HG03045 (cell line): ENCODE results near the gene UNC5C.

ENCODE experiments used
- ATAC-seq: cut with Tn5 transposase; IDR thresholded peaks from one replicate; pipeline ENCODE4 v1.9.1; 2021; ENCODE audit warnings: mild to moderate bottlenecking, moderate library complexity; ENCODE audit not compliant: unreplicated experiment

The UNC5C gene

DNA sequence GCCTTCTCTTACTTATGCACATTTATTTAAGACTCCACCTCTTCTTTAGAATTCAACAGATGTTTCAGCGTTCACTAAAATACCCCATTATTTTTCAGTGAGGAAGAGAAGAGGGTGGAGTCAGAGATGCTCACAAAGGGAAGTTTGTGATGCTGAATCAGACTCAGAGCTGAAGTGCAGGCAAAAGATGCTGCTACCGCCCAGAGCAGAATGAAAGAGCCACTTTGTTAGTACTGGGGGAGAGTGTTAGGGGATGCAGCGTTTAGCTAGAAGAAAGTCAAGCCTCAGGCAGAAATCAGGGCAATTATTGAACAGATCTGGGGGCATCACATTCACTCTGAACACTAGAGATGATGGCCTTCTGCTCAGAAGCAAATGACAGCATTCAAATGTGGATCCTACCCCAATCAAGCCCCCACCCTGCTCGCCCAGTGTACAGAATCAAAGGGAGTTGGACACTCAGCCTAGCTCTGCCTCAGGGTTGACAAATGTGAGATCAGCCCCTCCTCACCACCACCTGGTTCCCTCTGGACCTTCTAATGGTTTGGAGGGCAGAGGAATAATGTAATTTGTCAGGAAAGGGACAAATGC lies 138.3 kb downstream of the UNC5C start:
- no peak for ATAC-seq

DNA sequence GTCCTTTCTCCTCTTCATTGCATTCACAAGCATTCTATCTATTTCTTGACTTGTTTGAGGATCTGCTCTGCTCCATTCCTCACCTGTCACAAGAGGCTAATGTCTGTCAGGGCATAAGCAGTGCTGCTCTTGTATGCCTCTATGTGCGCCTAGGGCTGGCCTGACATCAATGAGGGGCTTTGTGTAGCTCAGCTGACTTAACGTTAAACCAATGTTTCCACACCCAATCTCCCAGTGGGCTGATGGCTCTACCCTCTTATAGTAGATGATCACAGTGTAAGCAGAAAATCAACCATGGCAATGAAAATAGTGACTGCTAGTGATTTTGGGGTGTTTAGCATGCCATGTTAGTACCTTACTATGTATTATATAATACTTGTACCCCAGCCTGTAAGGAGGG lies 139.0 kb downstream of the UNC5C start:
- no peak for ATAC-seq

DNA sequence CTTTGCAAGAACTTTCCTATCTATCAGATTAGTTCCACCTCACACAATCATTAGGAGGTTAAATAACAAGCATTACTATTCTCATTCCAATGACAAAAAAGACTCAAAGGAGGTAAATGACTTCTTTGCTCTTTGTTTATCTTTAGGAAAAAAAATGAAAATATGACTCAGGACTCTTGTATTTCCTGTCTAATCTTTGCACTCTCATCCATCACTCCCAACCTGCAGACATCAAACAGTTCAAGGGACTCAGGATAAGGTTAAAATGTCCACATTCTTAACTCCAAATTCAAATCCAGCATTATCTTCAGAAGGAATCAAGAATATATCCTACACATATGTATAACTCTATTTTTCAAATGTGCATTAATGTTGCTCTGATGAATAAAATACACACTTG lies 139.6 kb downstream of the UNC5C start:
- no peak for ATAC-seq

DNA sequence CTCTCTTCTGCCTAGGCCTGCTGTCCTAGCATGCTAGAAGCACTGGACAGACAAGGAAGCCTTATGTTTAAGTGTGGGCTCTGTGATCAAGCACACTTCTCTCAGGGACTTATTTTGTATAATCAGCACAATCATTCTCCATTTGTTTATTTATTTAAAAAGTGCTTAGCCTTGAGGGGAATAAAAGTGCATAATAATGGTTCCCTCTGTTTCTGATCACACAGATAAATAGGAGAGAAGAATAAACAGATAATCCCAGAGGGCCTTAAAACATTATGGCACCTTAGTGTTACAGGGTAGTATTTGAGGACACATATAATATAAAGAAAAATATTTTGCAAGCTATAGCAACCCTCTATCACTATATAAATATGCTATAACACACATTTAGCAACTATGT lies 146.5 kb downstream of the UNC5C start:
- ATAC-seq = no peak

DNA sequence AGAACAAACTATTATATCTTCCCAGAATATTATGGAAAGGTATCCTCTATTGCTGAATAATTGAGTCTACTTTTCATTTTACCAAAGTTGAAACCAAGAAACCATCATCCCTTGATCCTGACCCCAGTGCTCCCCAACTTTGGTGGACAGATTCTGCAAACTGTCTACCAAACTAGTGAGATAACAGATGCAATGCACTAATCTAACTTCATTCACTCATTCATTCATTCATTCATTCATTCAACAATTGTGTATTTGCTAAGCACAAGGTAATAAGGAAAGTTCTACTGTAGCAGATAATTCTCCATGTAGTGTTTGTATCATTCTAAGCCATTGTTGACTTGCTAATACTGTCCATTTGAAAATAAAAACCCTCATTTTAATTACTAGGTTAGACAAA lies 150.6 kb downstream of the UNC5C start:
- no peak for ATAC-seq

DNA sequence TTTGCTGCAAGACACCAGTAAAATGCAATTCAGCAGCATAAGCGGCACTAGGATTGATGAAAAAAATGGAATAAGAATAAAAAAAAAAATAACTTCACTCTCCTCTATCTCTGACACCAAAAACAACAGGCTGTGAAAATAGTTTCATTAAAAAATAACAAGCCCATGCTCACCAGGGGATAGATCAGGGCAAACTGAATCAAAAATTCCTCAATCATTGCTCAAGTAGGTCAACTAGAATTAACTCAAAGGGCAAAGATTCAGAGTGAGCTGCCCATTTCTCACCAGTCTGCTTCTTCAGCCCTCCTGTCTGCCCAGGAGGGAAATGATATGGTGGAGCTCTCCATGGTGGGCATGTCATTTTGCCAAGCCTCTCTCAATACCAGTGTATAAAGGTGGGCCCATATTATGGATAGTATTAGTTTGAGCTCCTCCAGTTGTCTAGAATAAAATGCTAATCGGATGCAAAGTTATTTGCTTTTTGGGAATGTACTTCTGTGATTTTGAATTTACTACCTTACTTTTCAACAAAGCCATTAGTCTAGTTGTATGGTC lies 153.9 kb downstream of the UNC5C start:
- ATAC-seq = no peak

DNA sequence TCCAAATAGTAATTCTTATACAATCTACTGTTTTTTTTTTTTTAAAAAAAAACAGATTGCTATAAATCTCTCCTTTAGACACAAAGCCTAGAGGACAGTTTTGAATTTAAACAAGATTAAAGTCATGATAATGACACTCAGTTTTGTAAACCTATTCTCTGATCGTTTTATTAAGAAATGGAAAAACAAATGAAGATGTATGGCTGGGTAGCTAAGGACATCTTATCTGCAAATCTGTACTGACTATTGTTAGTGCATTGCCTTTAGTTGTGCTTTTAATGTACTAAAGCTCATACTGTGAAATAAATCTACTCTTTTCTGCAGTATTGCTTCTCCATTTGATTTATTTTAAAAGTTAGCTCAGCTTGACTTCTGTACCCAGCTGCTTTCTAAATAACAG lies 155.0 kb downstream of the UNC5C start:
- ATAC-seq = no peak

DNA sequence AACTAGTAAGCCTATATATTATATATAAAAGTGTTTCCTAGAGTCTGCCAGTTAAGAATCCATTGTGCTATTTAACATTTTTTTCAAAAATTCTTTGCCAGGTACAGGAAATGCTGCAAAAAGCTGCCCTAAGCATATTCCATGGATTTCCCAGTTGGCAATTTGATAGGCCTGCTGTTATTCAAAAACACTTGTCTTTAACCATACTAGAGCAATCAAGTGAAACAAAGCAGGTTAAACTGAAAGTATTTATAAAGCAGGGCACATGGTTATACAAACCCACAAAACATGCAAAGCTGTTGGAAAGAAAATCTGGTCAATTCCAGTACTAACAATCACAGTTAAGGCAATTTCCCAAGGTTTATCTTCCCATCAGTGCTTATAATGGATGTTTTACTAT lies 159.9 kb downstream of the UNC5C start:
- no peak for ATAC-seq

DNA sequence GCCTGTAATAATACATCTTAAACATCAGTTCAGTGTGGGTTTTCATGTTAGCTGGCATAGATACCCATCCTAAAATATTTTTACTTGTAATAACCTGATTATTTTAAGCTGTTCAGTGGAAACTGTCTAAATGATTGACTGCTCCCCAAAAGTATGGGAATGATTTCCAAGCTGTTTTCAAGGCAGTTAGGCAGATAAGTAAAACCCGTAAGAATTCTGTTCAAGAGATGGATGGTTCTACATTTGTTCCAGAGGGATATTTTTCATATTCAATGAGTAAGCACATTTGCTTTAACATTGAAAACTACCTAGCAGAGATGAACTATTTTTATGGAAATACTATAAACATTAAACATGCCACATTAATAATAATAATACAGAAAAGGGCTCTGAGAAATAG lies 161.1 kb downstream of the UNC5C start:
- ATAC-seq = no peak

DNA sequence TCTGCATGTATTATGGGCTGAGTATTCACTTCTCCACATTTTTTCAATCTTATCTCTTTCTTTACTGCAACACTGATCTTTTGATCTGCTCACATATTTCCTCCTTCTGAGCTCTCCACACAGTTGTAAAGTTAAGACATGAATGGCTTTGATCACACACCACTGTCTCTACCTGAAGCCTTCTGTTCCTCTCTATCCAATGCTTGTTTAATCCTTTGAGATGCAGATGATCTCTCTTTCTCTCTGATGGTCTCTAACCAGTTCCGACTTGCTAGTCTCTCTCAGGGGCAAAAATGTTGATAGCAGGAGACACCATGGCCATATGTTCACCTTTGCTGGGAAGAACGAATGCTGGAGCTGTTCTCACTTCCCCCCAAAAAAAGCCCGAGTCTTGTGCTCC lies 162.4 kb downstream of the UNC5C start:
- no peak for ATAC-seq

DNA sequence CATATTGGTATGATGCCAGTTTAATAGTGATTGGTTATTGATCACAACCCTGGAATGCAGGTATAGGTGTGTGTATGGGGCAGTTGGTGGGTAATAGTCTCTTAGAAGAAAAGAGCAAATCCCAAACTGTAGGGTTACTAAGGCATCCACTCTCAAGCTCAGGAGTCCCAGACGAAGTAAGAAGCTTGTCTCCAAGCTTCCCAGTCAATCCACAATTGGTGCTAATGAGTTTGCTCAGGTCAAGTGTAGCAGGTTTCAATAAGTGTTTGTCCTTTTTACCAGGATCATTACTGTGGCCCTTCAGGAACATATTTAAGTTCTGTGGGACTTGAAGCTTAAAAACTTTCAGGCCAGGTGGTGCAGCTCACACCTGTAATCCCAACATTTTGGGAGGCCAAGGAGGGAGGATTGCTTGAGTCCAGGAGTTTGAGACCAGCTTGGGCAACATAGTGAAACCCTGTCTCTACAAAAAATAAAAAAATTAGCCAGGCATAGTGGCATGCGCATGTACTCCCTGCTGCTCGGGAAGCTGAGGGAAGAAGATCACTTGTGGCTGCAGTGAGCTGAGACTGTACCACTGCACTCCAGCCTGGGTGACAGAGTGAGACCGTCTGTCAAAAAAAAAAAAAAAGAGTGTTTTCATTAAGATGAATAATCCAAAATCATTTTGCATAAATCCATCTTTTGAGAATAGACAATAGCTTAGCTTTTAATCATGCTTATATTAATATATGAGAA lies 166.8 kb downstream of the UNC5C start:
- no peak for ATAC-seq

DNA sequence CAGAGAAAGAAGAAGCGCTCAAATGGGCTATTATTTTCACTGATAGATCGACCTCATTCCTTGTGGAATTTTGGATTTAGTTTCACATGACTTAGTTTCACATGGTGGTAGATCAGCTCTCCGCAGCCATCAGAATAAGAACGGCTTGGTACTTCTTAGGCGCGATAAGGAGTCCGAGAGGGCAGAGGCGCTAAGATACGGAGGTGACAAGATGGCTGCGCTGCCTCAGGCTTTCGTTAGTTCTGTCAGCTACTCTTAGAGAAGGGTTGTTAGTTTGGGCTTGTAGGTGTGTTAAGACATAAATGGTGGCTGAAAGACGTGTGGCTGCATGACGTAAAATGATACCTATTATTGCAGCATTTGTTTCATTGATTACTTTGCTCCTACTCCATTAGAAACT lies 169.1 kb downstream of the UNC5C start:
- ATAC-seq = no peak

DNA sequence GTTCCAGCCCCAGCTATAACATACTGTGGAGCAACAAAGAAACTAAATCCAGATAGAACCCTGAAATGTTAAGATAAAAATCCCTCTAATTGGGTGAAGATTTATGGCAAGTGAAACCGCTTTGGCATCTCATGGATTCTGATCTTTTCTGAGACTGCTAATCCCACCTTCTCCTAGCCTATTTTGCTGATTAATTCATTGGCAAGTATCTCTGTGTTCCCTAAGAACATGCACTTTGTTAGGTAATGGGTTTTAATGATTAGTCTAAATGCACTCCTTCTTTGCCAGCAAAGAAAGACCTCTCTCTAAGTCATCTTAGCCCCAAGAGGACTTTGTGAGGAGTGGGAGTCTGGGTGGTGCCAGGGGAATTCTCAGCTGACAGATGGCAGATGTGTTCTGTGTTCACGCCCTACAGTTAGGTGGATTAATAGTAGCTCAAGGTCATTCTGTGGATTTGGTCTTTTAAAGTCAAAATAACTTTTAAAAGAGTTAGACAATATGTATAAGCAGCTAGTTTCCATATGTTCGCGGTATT lies 171.3 kb downstream of the UNC5C start:
- ATAC-seq = no peak

DNA sequence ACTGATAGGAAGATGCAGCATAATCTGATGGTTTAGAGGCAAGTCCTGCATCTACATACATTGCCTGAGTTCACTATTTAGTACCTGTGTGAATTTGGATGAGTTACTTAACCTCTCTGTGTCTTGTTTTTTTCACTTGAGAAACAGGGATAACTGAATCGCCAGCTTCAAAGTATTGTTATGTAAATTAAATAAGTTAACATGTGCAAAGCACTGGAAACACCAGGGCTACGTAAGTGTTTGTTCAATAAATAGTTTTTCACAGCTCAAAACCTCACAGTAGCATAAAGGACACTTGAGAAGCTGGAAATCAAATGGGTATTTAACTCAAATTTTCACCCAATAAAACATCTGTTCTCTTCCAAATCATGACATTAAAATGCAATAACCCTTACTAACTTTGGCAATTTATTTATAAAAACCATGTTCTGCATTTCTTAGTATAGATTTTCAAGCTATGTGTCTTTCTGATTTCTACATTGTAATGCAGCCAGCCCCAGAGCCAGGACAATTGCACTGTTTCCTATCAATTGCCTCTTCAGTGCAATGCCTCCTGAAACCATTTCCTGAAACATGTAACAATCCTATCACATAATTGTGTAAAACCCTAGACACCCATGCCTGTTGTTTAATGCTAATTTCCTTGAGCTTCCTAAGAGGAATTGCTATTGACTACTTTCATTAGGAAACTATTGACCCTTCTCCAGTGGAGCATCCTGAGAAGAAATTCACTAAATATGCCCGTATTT lies 177.1 kb downstream of the UNC5C start:
- ATAC-seq = no peak

DNA sequence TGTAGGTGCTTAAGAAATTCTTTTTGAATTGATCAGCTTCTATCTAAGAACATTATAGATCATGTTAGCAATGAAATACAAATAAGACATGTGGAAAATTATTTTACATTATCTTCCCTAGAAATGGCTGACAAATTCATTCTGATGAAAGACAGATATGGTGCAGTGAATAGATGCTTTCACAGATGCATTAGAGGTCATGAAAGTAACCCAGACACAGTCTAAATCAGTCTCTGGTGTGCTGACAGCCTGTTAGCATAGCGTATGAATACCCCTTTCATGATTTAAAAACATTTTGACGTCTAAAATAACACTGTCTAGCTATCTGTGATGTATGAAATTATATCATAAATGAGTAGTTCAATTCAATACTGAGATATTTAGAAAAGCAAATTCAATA lies 180.9 kb downstream of the UNC5C start:
- ATAC-seq = no peak

DNA sequence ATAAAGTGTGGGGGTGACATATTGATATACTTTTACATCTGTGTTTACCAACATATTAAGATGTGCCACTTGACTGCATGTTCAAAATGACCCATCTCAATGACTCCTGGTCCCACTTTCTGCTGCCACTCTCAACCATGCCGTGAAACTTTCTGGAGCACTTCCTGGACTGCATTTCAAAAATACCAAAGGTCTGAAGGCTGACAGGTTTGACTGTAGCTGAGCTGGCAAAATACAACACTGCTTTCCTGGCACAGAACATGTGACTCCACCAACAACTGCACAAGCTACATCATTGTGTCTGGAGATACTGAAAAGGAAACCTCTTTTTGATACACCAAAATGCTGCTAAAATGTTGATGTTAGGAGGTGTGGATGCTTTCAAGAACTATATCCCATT lies 184.8 kb downstream of the UNC5C start:
- no peak for ATAC-seq

DNA sequence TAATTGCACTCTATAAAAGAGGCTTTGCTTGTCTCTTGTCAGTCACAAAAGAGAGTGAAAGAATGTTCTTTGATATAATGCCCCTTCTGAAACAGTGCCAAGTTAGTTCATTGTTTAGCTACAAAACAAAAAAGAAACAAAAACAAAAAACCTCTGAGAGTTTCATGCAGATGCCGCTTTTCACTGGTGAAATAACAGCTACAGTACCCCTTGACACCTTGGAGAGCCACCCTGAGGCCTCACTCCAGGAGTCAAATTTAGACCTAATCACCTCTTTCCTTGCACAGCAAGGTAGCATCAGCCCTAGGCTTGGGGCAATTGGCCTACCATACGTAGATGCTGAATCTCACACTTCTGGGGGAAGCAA lies 185.2 kb downstream of the UNC5C start:
- ATAC-seq = no peak

DNA sequence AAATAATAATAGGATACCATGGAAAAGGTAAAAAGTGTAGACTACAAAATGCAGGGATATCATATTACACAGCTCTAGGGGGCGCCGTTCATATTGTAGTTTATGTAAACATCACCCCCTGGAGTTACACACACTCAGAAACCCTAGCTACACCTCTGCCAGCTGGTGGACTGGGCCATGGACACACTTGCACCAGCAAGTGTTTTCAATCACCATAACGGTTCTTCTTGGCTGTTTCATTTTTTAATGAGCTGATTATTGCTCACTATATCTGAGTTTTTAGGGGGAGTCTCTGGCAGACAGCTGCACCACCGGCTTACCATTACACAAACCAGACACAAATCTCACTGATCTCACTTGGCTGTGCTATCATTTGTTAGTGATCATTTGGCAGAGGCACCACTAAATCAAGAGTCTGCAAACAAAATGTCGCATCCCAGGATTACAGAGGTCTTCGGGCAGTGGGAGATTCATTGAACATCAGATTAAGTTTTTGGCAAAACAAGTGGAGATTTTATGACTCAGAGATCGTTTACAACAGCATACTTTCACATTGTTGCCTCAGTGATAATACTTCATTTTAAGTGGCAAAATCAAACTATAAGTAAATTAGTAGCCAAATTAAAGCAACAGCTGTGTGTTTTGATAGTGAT lies 185.7 kb downstream of the UNC5C start:
- ATAC-seq = no peak

DNA sequence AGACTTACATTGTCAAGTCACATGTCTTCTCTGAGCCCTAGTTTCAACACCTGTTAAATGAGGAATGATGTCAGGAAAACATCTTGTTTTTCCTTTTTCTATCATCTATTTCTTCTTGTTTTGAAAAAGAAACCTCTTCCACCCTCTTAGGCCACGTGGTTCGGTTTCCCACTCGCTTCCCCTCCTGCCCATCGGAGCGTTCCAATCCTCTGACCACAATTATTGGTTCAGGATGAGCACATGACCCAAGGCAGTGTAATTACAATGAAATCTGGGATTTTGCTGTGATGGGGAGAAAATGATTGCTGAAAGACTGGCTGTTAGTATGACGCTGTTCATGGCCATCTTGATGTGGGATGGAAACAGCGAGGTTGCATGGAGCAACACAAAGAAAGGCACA lies 186.7 kb downstream of the UNC5C start:
- no peak for ATAC-seq

DNA sequence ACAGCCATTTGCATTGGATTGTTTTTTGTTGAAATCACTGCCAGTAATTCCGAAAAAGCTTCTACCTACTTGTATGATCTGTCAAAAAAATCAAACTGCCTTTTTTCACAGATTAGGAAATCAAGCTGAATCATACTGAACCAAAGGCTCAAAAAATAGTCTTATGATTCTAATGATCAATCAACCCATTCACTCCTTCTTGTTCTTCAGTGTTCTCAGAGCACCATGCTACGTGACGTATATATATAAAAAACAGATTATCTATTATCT lies 187.1 kb downstream of the UNC5C start:
- no peak for ATAC-seq

DNA sequence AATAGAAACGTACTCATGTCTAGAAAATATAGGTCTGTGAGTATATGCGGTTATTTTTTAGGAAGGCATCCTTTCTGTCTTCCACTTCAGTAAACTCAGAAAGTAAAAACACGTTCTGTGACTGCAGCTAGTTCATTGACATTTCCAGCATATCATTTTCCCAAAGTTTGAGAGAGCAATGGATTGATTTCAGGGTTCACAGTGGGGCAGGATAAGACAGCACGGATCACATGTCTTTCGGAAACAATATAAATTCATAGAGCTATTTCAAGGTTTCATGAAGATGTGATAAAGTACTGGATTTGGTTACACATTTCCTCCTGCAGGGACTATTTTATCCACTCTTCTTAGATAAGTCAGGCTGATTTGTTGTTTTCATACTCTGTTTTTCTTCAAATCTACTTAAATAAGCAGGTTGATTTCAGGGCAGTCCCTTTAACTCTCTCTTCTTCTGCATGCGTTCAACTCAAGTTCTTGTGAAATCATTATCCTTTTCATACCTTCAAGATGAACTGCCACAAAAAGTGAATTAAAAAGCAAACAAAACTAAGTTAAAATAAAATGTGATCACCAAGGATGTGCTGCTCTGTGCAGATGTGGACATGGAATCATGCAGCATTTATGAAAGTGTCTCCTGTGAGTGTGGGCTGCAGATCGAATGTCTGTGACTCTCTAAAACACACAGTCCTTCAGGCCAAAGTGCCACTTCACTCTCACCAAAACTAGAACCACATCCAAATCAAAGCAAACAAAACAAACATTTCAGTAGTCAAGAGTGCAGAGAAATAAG lies 187.7 kb downstream of the UNC5C start:
- ATAC-seq = no peak
